ENCODE results near the gene TAGLN.

TAGLN gene

DNA sequence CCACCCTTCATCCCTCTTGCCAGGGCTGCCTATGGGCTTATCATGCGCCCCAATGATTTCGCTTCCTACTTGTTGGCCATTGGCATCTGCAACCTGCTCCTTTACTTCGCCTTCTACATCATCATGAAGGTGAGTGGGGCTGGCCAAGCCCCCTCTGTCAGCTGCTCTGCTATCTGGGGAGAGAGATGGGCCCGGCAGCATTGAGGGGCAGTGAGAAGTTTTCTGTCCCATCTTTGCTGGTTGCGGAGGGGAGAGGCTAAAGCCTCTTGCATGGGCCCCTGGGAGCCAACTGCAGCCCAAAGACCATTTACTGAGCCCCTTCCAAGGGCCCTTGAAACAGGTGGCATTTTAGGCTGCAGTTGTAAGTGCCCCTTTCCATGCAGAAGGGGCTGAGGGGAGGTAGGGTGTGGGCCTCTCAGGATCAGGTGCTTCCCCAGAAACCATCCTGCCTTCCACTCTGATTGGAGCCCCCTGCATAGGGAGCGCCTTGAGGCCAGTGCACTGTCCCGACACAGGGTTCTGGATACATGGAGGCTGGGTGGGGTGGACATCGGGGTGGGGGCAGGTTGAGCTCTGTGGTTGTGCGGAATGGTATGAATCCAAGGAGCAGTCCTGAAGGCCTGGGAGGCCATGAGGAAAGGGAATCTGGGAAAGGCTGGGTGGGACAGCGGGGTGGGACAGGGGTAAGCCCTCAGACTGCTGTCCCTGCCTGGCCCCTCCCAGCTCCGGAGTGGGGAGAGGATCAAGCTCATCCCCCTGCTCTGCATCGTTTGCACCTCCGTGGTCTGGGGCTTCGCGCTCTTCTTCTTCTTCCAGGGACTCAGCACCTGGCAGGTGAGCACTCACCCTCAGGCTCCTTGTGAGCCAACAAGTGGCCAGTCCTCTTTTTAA, 5.8 kb upstream of the TAGLN start:
- H3K4me3 ChIP-seq: no peak overlapping the region
- H3K27ac ChIP-seq: 0 out of 2 replicates have a peak overlapping the region, but pooled peaks have one; percentile 30
- no peak overlapping the region for H3K4me2 ChIP-seq
- H3K9ac ChIP-seq: no peak overlapping the region
- no peaks in the 10 kb centered on the region for H3K9me3 ChIP-seq
- no peaks in the 10 kb centered on the region for H4K20me1 ChIP-seq
- peaks cover 47% of the 10 kb centered on the region for H3K4me1 ChIP-seq
- no peaks in the 10 kb centered on the region for H3K27me3 ChIP-seq
- H3K36me3 ChIP-seq: peaks cover 39% of the 10 kb centered on the region; the same call in 1 of the 2 replicates
- no peak for TF ChIP-seq Cebpa-rat (IDR thresholded peaks at IDR 0.05)

DNA sequence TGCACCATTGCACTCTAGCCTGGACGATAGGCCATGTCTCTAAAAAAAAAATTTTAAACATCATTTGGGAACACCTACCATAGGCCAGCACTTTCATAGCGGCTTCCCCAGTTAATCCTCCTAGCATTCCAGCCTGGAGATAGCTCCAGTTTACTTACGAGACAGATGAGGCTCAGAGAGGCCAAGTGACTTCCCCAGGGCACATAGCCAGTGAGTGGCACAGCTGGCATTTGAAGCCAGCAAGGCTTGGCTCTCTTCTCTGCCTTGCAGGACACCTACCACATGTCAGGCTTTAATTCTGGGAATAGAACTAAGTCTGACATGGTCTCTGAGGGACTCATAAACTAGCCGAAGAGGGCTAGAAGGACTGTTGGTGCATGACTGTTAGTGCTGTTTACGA, 4.9 kb upstream of the TAGLN start:
- no peak for TF ChIP-seq Cebpa-rat (IDR thresholded peaks at IDR 0.05)
- Histone ChIP-seq H3K27me3 (no peaks in the 10 kb centered on the region), H3K4me3 (no peak overlapping the region), H3K9ac (no peak overlapping the region), H3K36me3 (peaks cover 36% of the 10 kb centered on the region; the same call in 1 of the 2 replicates), H3K9me3 (no peaks in the 10 kb centered on the region), H3K4me2 (no peak overlapping the region), H4K20me1 (no peaks in the 10 kb centered on the region), H3K27ac (no peak overlapping the region), H3K4me1 (peaks cover 38% of the 10 kb centered on the region)

DNA sequence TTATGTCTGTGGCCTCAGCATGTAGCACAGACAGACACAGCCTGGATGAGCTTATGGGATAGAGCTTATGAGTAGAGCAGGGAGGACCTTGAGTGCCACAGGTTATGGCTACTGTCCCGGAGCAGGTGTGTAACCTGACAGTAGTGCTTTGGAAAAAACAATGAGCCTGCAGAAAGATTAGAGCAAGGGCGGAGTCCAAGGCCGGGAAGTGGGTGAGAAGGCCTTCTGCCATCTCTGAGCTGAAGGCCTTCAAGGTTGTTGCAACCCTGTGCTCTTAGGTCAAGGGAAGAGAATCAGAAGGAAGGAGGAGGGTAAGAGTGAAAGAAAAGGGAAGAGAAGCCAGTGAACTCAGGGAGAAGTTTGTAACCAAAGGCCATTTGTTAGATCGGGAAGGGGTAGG, 3.9 kb upstream of the TAGLN start:
- peak overlapping the region; percentile 42 for H3K4me2 ChIP-seq
- no peaks in the 10 kb centered on the region for H3K9me3 ChIP-seq
- no peak overlapping the region for H3K27ac ChIP-seq

DNA sequence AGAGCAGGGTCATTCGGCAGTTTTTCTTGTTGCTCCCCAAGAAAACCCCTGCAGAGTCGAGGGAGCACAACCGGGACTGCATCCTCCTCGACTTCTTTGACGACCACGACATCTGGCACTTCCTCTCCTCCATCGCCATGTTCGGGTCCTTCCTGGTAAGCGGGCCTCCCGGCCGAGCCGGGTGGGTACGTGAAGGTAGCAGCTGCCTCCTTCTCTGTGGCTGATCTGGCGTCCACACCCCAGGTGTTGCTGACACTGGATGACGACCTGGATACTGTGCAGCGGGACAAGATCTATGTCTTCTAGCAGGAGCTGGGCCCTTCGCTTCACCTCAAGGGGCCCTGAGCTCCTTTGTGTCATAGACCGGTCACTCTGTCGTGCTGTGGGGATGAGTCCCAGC, 3.4 kb upstream of the TAGLN start:
- Histone ChIP-seq H3K27ac (0 out of 2 replicates have a peak overlapping the region, but pooled peaks have one; percentile 6), H3K9me3 (no peaks in the 10 kb centered on the region), H3K36me3 (peaks cover 36% of the 10 kb centered on the region; the same call in 1 of the 2 replicates), H3K4me2 (peak overlapping the region; percentile 42), H4K20me1 (no peaks in the 10 kb centered on the region), H3K4me1 (peaks cover 23% of the 10 kb centered on the region), H3K27me3 (no peaks in the 10 kb centered on the region), H3K9ac (no peak overlapping the region), H3K4me3 (no peak overlapping the region)
- TF ChIP-seq Cebpa-rat (IDR thresholded peaks at IDR 0.05): no peak

More for the DNA sequence above, 3.9 kb upstream of the TAGLN start:
- Histone ChIP-seq H3K27me3 (no peaks in the 10 kb centered on the region), H3K36me3 (peaks cover 36% of the 10 kb centered on the region; the same call in 1 of the 2 replicates), H4K20me1 (no peaks in the 10 kb centered on the region), H3K4me1 (peaks cover 28% of the 10 kb centered on the region), H3K4me3 (no peak overlapping the region), H3K9ac (no peak overlapping the region; the same call in 1 of the 2 replicates)
- TF ChIP-seq Cebpa-rat (IDR thresholded peaks at IDR 0.05): no peak

DNA sequence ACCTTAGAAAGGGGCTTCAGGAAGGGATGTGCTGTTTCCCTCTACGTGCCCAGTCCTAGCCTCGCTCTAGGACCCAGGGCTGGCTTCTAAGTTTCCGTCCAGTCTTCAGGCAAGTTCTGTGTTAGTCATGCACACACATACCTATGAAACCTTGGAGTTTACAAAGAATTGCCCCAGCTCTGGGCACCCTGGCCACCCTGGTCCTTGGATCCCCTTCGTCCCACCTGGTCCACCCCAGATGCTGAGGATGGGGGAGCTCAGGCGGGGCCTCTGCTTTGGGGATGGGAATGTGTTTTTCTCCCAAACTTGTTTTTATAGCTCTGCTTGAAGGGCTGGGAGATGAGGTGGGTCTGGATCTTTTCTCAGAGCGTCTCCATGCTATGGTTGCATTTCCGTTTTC, 2.2 kb upstream of the TAGLN start:
- Histone ChIP-seq H3K27me3 (no peaks in the 10 kb centered on the region), H3K27ac (no peak overlapping the region), H3K9me3 (no peaks in the 10 kb centered on the region), H3K9ac (no peak overlapping the region), H3K4me2 (no peak overlapping the region), H3K36me3 (peaks cover 31% of the 10 kb centered on the region; the same call in 1 of the 2 replicates), H4K20me1 (no peaks in the 10 kb centered on the region), H3K4me1 (peaks cover 24% of the 10 kb centered on the region), H3K4me3 (no peak overlapping the region)
- TF ChIP-seq Cebpa-rat (IDR thresholded peaks at IDR 0.05): no peak

DNA sequence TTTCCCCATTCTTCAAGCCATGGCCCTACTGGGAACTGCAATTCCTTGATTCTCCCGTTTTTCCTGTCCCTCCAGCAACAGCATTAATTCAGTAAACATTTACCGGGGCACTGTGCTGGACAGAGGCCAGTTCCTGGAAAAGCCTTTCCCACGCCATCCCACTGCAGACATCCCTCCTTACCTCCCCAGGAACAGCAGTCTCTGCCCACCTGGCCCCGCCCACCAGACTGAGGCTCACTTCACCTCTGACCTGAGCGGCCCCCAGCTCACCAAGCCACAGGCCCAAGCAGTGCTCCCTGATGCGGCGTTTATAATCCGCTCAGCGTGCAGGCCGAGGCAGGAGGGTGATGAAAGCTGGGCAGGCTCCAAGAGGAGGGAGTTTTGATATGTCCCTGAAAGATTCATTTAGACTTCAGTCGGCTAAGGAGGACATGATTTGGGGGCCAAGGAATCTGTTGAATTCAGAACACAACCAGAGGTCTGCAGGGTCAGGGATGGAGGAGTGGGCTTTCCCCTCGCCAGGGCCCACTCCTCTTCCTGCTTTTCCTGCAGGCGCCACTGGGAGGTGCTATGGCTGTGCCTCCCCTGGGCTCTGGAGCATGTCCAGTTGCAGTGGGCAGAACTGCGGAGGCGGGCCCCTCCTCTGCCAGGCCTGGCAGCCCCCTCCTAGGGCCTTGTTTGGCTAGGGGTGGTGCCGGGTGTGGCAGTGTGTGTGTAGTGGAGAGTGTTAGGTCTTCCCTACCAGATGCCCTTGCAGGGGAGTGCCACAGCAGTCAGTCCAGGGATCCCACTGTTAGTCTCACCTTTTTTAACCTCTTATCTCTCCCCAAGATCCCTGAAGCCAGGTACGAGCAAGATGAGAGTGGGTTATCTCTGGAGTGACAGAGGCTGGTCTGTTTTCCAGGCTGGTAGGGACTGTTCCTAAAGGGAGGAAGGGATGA, 1.4 kb upstream of the TAGLN start:
- Histone ChIP-seq H3K27ac (no peak overlapping the region), H3K9ac (no peak overlapping the region), H3K4me1 (peaks cover 23% of the 10 kb centered on the region), H3K9me3 (no peaks in the 10 kb centered on the region), H4K20me1 (no peaks in the 10 kb centered on the region), H3K27me3 (no peaks in the 10 kb centered on the region), H3K36me3 (peaks cover 23% of the 10 kb centered on the region; the same call in 1 of the 2 replicates), H3K4me3 (no peak overlapping the region), H3K4me2 (no peak overlapping the region)
- TF ChIP-seq Cebpa-rat (IDR thresholded peaks at IDR 0.05): no peak

DNA sequence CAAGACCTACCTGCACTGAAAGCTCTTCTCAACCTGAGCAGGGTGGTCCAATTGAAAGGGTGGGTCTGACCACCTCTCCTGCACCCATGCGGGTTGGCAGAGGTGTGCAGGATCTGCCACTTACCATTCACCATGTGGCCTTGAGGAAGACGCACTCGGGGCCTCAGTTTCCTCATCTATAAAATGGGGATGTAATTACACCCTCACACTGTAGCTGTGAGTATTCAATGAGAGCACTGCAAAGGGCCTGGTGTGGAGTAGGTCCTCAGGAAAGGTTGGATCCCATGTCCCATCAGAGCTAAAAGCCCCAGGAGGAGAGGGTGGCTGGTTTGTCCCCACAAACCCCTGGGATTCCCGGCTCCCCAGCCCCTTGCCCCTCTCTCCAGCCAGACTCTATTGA, 557 bp upstream of the TAGLN start:
- no peaks in the 10 kb centered on the region for H4K20me1 ChIP-seq
- TF ChIP-seq Cebpa-rat (IDR thresholded peaks at IDR 0.05): no peak
- no peak overlapping the region for H3K9ac ChIP-seq
- H3K36me3 ChIP-seq: peaks cover 25% of the 10 kb centered on the region
- H3K4me2 ChIP-seq: no peak overlapping the region
- H3K4me3 ChIP-seq: no peak overlapping the region
- peaks cover 20% of the 10 kb centered on the region for H3K4me1 ChIP-seq
- no peaks in the 10 kb centered on the region for H3K27me3 ChIP-seq
- H3K27ac ChIP-seq: no peak overlapping the region
- no peaks in the 10 kb centered on the region for H3K9me3 ChIP-seq

DNA sequence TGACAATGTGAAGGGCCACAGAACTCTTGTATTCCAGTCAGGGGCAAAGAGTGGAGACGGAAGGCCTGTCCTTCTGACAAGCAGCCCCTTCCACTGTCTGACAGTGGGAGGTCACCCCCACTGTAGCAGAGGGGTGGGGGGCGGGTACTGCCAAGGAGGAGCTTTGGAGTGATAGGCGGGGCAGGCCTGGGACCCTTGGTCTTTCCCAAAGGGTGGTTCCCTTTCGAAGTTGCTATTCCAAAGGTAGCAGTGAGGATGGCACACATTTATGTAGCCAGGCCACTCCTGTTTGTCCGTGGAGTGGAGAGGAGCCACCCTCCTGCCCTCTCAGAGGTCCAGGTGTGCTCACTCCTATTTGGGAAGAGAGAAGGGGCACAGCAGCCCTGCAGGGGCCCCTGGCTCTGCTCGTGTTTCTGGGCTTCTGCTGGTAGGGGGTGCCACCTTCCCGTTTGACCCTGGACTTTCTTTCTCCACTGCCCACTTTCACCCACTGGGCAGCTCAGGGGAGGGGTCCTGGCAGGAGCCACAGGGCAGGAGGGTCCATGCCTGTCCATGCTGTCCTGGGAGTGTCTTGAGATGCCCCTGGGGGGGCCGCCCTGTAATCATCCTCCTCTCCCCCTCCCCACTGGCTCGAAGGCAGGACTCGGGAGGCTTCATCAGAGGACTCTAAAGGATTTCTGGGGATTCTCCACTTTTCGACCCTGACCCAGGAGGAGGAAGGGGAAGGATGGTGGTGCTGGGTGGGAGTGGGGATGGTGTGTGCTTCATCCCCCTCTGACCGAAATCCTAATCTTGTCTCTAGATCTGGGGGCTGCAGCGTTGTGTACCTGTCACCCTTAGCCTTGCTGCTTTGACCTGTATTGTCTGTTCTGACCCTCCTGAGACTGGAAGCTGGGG, 994 bp downstream of the TAGLN start:
- no peak overlapping the region for H3K4me2 ChIP-seq
- no peaks in the 10 kb centered on the region for H3K9me3 ChIP-seq
- TF ChIP-seq Cebpa-rat (IDR thresholded peaks at IDR 0.05): no peak
- peaks cover 18% of the 10 kb centered on the region for H3K4me1 ChIP-seq
- H3K36me3 ChIP-seq: peaks cover 40% of the 10 kb centered on the region
- no peak overlapping the region for H3K4me3 ChIP-seq
- no peak overlapping the region for H3K9ac ChIP-seq
- no peaks in the 10 kb centered on the region for H3K27me3 ChIP-seq
- no peak overlapping the region for H3K27ac ChIP-seq
- H4K20me1 ChIP-seq: no peaks in the 10 kb centered on the region
